ENCODE results near the gene ASAP3. TPM values are rescaled to one million over a fixed set of nuclear protein-coding genes. Genes with fewer than 3 reads are reported as not detected.

The ASAP3 gene
- total and polyA plus RNA-seq, 2 of the 13 experiments (the other 11 are each of a cell fraction or from before 2014, with no cell fraction given): 32.6 to 37.0 TPM

- no peak for TF ChIP-seq ZNF281 (CRISPR knock-in tag; IDR thresholded peaks at IDR 0.05; ENCODE audit: borderline replicate concordance)
- TF ChIP-seq FOSL2 (CRISPR knock-in tag; IDR thresholded peaks at IDR 0.05): no peak
- no peak for TF ChIP-seq NFATC3 (CRISPR knock-in tag; IDR thresholded peaks at IDR 0.05)
- TF ChIP-seq ZBTB25 (CRISPR knock-in tag; IDR thresholded peaks at IDR 0.05): no peak
- 0 out of 2 replicates have a peak, but pooled peaks have one; percentile 43 for TF ChIP-seq WIZ (CRISPR knock-in tag; IDR thresholded peaks at IDR 0.05)
- TF ChIP-seq ZBTB14 (CRISPR knock-in tag; IDR thresholded peaks at IDR 0.05): peak; percentile 17; the same call in 1 of the 2 replicates
- TF ChIP-seq EP300 (IDR thresholded peaks at IDR 0.05; ENCODE audit: low read depth in 2 of 2, low read length in 2 of 2): no peak
- TF ChIP-seq EP300 (CRISPR knock-in tag; IDR thresholded peaks at IDR 0.05; ENCODE audit: borderline replicate concordance): no peak
- no peak for TF ChIP-seq ZNF326 (CRISPR knock-in tag; IDR thresholded peaks at IDR 0.05; ENCODE audit: borderline replicate concordance)
- peak; percentile 64 for TF ChIP-seq HDAC2 (CRISPR knock-in tag; IDR thresholded peaks at IDR 0.05)
- TF ChIP-seq SP4 (CRISPR knock-in tag; IDR thresholded peaks at IDR 0.05): peak; percentile 42; the same call in 1 of the 2 replicates
- TF ChIP-seq ZMYM3 (CRISPR knock-in tag; IDR thresholded peaks at IDR 0.05): peak; percentile 93
- TF ChIP-seq HOXD1 (CRISPR knock-in tag; IDR thresholded peaks at IDR 0.05): peak; percentile 42; the same call in 1 of the 2 replicates
- TF ChIP-seq LCORL (IDR thresholded peaks at IDR 0.05): no peak
- TF ChIP-seq LCORL (CRISPR knock-in tag; IDR thresholded peaks at IDR 0.05): no peak
- TF ChIP-seq PAXIP1 (CRISPR knock-in tag; conservative IDR thresholded peaks at IDR 0.05): peak; percentile 33; the same call in 1 of the 2 replicates
- 0 out of 2 replicates have a peak, but pooled peaks have one; percentile 52 for TF ChIP-seq SATB2 (CRISPR knock-in tag; IDR thresholded peaks at IDR 0.05)
- TF ChIP-seq ZNF430 (CRISPR knock-in tag; IDR thresholded peaks at IDR 0.05): 0 out of 2 replicates have a peak, but pooled peaks have one; percentile 34
- 0 out of 2 replicates have a peak, but pooled peaks have one; percentile 26 for TF ChIP-seq NFKB2 (CRISPR knock-in tag; IDR thresholded peaks at IDR 0.05; ENCODE audit: borderline replicate concordance)
- TF ChIP-seq HIVEP1 (CRISPR knock-in tag; IDR thresholded peaks at IDR 0.05): no peak
- peak; percentile 91; the same call in 1 of the 2 replicates for TF ChIP-seq PCBP1 (IDR thresholded peaks at IDR 0.05; ENCODE audit: borderline replicate concordance, low read depth, low read length)
- TF ChIP-seq BHLHE40 (IDR thresholded peaks at IDR 0.05; ENCODE audit: low read length): no peak
Observed at GRCh38 chr1:23530747-23531561, 47.0 kb upstream of the ASAP3 start, which contains the start of gene E2F2 (continued).

All from HepG2 (cell line).